ENCODE results near the gene NEK2.

Gene NEK2

GRCh38 chr1:211680752-211681327 lies 5.4 kb upstream of the NEK2 start:
- H3K27ac ChIP-seq (ENCODE audit: low read depth, low read length): no peak overlapping the region
- H3K4me1 ChIP-seq (ENCODE audit: control insufficient read depth in 1 of 2, insufficient read depth in 2 of 2, low read length in 2 of 2): peaks cover 5 to 7% of the 10 kb centered on the region in 2 donors
- H3K36me3 ChIP-seq (ENCODE audit: control insufficient read depth in 1 of 2, insufficient read depth in 2 of 2, low read length in 2 of 2): no peaks in the 10 kb centered on the region
- no peaks in the 10 kb centered on the region for H3K27me3 ChIP-seq (ENCODE audit: control insufficient read depth in 1 of 2, insufficient read depth in 2 of 2, low read length in 2 of 2)
- H3K4me3 ChIP-seq (ENCODE audit: low read depth in 1 of 2, low read length in 2 of 2): no peak overlapping the region
- no peaks in the 10 kb centered on the region for H3K9me3 ChIP-seq (ENCODE audit: control insufficient read depth in 1 of 2, low read length in 2 of 2)
- no peak overlapping the region for H3K9ac ChIP-seq (ENCODE audit: low read depth in 1 of 2, low read length in 2 of 2)

DNA sequence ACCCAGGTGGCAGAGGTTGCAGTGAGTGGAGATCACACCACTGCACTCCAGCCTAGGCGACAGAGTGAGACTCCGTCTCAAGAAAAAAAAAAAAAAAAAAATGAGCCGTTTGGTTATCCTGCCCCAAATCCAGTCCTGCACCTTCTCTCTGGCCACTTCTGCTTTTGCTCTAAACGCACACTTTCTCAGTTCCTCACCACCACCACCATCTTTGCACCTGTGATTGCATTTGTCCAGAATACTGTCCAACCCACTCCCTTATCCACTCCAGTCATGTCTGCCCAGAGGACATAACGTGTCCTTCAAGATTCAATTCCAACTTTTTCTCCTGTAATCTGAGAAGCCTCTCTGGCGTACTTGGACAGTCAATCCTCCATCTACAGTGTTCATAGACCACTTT lies 2.2 kb upstream of the NEK2 start:
- Histone ChIP-seq H3K4me1 (ENCODE audit: control insufficient read depth in 1 of 2, insufficient read depth in 2 of 2, low read length in 2 of 2) (peaks cover 16 to 20% of the 10 kb centered on the region in 2 donors), H3K9me3 (ENCODE audit: control insufficient read depth in 1 of 2, low read length in 2 of 2) (no peaks in the 10 kb centered on the region), H3K27me3 (ENCODE audit: control insufficient read depth in 1 of 2, insufficient read depth in 2 of 2, low read length in 2 of 2) (no peaks in the 10 kb centered on the region), H3K9ac (ENCODE audit: low read depth in 1 of 2, low read length in 2 of 2) (no peak overlapping the region), H3K4me3 (ENCODE audit: low read depth in 1 of 2, low read length in 2 of 2) (no peak overlapping the region), H3K27ac (ENCODE audit: low read depth, low read length) (no peak overlapping the region), H3K36me3 (ENCODE audit: control insufficient read depth in 1 of 2, insufficient read depth in 2 of 2, low read length in 2 of 2) (no peaks in the 10 kb centered on the region)

GRCh38 chr1:211676761-211677160 lies 1.3 kb upstream of the NEK2 start:
- H3K4me3 ChIP-seq (ENCODE audit: low read depth in 1 of 2, low read length in 2 of 2): no peak overlapping the region
- no peaks in the 10 kb centered on the region for H3K36me3 ChIP-seq (ENCODE audit: control insufficient read depth in 1 of 2, insufficient read depth in 2 of 2, low read length in 2 of 2)
- H3K9me3 ChIP-seq (ENCODE audit: control insufficient read depth in 1 of 2, low read length in 2 of 2): no peaks in the 10 kb centered on the region
- peaks cover 16 to 20% of the 10 kb centered on the region in 2 donors for H3K4me1 ChIP-seq (ENCODE audit: control insufficient read depth in 1 of 2, insufficient read depth in 2 of 2, low read length in 2 of 2)
- H3K9ac ChIP-seq (ENCODE audit: low read depth in 1 of 2, low read length in 2 of 2): no peak overlapping the region
- no peaks in the 10 kb centered on the region for H3K27me3 ChIP-seq (ENCODE audit: control insufficient read depth in 1 of 2, insufficient read depth in 2 of 2, low read length in 2 of 2)
- no peak overlapping the region for H3K27ac ChIP-seq (ENCODE audit: low read depth, low read length)

DNA sequence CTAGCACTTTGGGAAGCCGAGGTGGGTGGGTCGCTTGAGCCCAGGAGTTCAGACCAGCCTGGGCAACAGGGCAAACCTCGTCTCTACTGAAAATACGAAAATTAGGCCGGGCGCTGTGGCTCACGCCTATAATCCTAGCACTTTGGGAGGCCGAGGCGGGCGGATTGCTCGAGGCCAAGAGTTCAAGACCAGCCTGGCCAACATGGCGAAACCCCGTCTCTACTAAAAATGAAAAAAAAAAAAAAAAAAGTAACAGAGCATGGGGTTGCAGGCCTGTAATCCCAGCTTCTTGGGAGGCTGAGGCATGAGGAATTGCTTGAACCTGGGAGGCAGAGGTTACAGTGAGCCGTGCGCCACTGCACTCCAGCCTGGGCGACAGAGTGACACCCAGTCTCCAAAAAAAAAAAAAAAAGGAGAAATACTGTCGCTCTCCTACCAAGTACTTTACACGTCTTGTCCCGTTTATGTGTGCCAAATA lies 724 bp upstream of the NEK2 start:
- Histone ChIP-seq H3K27me3 (ENCODE audit: control insufficient read depth in 1 of 2, insufficient read depth in 2 of 2, low read length in 2 of 2) (no peaks in the 10 kb centered on the region), H3K27ac (ENCODE audit: low read depth, low read length) (no peak overlapping the region), H3K9ac (ENCODE audit: low read depth in 1 of 2, low read length in 2 of 2) (peak overlapping the region in 1 of 2 donors; percentile 60)

DNA sequence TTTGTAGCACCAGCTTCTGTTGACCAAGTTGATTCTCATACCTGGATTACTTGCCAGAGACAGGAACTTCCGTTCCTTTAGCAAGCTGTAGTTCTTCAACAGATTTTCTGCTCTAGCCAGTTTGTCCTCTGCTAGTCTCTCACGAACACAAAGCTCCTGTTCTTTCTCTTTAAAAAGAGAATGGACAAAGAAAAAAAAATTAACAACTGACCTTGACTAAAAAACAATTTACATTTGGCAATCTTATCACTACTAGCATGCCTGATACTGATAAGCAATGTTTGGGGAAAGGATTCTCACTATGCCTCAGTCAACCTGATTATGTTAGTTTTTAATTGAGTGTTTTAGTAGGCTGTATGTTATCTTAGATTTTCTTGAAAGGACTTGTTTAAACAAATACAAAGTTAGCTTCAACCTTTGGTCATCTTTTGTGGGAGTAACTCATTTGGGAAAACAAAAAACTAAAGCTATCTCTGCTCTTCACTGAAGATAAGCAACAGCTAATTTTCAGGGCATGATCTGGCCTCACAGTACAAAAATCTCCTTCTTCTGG lies 8.3 kb downstream of the NEK2 start:
- Histone ChIP-seq H3K36me3 (ENCODE audit: control insufficient read depth in 1 of 2, insufficient read depth in 2 of 2, low read length in 2 of 2) (peaks cover 0 to 7% of the 10 kb centered on the region in 2 donors), H3K4me1 (ENCODE audit: control insufficient read depth in 1 of 2, insufficient read depth in 2 of 2, low read length in 2 of 2) (peaks cover 0 to 9% of the 10 kb centered on the region in 2 donors), H3K9me3 (ENCODE audit: control insufficient read depth in 1 of 2, low read length in 2 of 2) (no peaks in the 10 kb centered on the region), H3K27me3 (ENCODE audit: control insufficient read depth in 1 of 2, insufficient read depth in 2 of 2, low read length in 2 of 2) (no peaks in the 10 kb centered on the region), H3K9ac (ENCODE audit: low read depth in 1 of 2, low read length in 2 of 2) (no peak overlapping the region), H3K4me3 (ENCODE audit: low read depth in 1 of 2, low read length in 2 of 2) (no peak overlapping the region), H3K27ac (ENCODE audit: low read depth, low read length) (no peak overlapping the region)

More for the DNA sequence above, 724 bp upstream of the NEK2 start:
- no peaks in the 10 kb centered on the region for H3K36me3 ChIP-seq (ENCODE audit: control insufficient read depth in 1 of 2, insufficient read depth in 2 of 2, low read length in 2 of 2)
- no peaks in the 10 kb centered on the region for H3K9me3 ChIP-seq (ENCODE audit: control insufficient read depth in 1 of 2, low read length in 2 of 2)
- peaks cover 16 to 20% of the 10 kb centered on the region in 2 donors for H3K4me1 ChIP-seq (ENCODE audit: control insufficient read depth in 1 of 2, insufficient read depth in 2 of 2, low read length in 2 of 2)
- H3K4me3 ChIP-seq (ENCODE audit: low read depth in 1 of 2, low read length in 2 of 2): peak overlapping the region; percentile 69 to 89

GRCh38 chr1:211660718-211661222 lies 14.7 kb downstream of the NEK2 start:
- Histone ChIP-seq H3K36me3 (ENCODE audit: control insufficient read depth in 1 of 2, insufficient read depth in 2 of 2, low read length in 2 of 2) (peaks cover 0 to 2% of the 10 kb centered on the region in 2 donors), H3K27ac (ENCODE audit: low read depth, low read length) (no peak overlapping the region), H3K4me3 (ENCODE audit: low read depth in 1 of 2, low read length in 2 of 2) (no peak overlapping the region)

GRCh38 chr1:211656728-211657127 lies 18.7 kb downstream of the NEK2 start:
- Histone ChIP-seq H3K4me3 (ENCODE audit: low read depth in 1 of 2, low read length in 2 of 2) (no peak overlapping the region), H3K36me3 (ENCODE audit: control insufficient read depth in 1 of 2, insufficient read depth in 2 of 2, low read length in 2 of 2) (no peaks in the 10 kb centered on the region), H3K4me1 (ENCODE audit: control insufficient read depth in 1 of 2, insufficient read depth in 2 of 2, low read length in 2 of 2) (peaks cover 7 to 15% of the 10 kb centered on the region in 2 donors), H3K9me3 (ENCODE audit: control insufficient read depth in 1 of 2, low read length in 2 of 2) (no peaks in the 10 kb centered on the region), H3K27me3 (ENCODE audit: control insufficient read depth in 1 of 2, insufficient read depth in 2 of 2, low read length in 2 of 2) (no peaks in the 10 kb centered on the region), H3K27ac (ENCODE audit: low read depth, low read length) (no peak overlapping the region), H3K9ac (ENCODE audit: low read depth in 1 of 2, low read length in 2 of 2) (no peak overlapping the region)

More at GRCh38 chr1:211660718-211661222, 14.7 kb downstream of the NEK2 start:
- H3K27me3 ChIP-seq (ENCODE audit: control insufficient read depth in 1 of 2, insufficient read depth in 2 of 2, low read length in 2 of 2): no peaks in the 10 kb centered on the region
- H3K9ac ChIP-seq (ENCODE audit: low read depth in 1 of 2, low read length in 2 of 2): no peak overlapping the region
- no peaks in the 10 kb centered on the region for H3K4me1 ChIP-seq (ENCODE audit: control insufficient read depth in 1 of 2, insufficient read depth in 2 of 2, low read length in 2 of 2)
- H3K9me3 ChIP-seq (ENCODE audit: control insufficient read depth in 1 of 2, low read length in 2 of 2): no peaks in the 10 kb centered on the region

- H3K36me3 ChIP-seq (ENCODE audit: control insufficient read depth in 1 of 2, insufficient read depth in 2 of 2, low read length in 2 of 2): no peaks in the 10 kb centered on the region
- H3K9me3 ChIP-seq (ENCODE audit: control insufficient read depth in 1 of 2, low read length in 2 of 2): no peaks in the 10 kb centered on the region
- H3K27ac ChIP-seq (ENCODE audit: low read depth, low read length): no peak overlapping the region
- peak overlapping the region in 1 of 2 donors; percentile 3 for H3K9ac ChIP-seq (ENCODE audit: low read depth in 1 of 2, low read length in 2 of 2)
- no peaks in the 10 kb centered on the region for H3K27me3 ChIP-seq (ENCODE audit: control insufficient read depth in 1 of 2, insufficient read depth in 2 of 2, low read length in 2 of 2)
- H3K4me3 ChIP-seq (ENCODE audit: low read depth in 1 of 2, low read length in 2 of 2): peak overlapping the region; percentile 11 to 50
- H3K4me1 ChIP-seq (ENCODE audit: control insufficient read depth in 1 of 2, insufficient read depth in 2 of 2, low read length in 2 of 2): peaks cover 7 to 23% of the 10 kb centered on the region in 2 donors
Observed at GRCh38 chr1:211654838-211655787, 20.3 kb downstream of the NEK2 start.

GRCh38 chr1:211653959-211654496 lies 21.4 kb downstream of the NEK2 start:
- H3K4me1 ChIP-seq (ENCODE audit: control insufficient read depth in 1 of 2, insufficient read depth in 2 of 2, low read length in 2 of 2): peaks cover 15 to 31% of the 10 kb centered on the region in 2 donors
- H3K36me3 ChIP-seq (ENCODE audit: control insufficient read depth in 1 of 2, insufficient read depth in 2 of 2, low read length in 2 of 2): no peaks in the 10 kb centered on the region
- H3K27ac ChIP-seq (ENCODE audit: low read depth, low read length): no peak overlapping the region
- no peak overlapping the region for H3K9ac ChIP-seq (ENCODE audit: low read depth in 1 of 2, low read length in 2 of 2)
- no peak overlapping the region for H3K4me3 ChIP-seq (ENCODE audit: low read depth in 1 of 2, low read length in 2 of 2)
- no peaks in the 10 kb centered on the region for H3K27me3 ChIP-seq (ENCODE audit: control insufficient read depth in 1 of 2, insufficient read depth in 2 of 2, low read length in 2 of 2)
- no peaks in the 10 kb centered on the region for H3K9me3 ChIP-seq (ENCODE audit: control insufficient read depth in 1 of 2, low read length in 2 of 2)

All from duodenal mucosa (tissue), 2 donors.